ENCODE data around the gene SYCP2L. TPM values are rescaled to one million over a fixed set of nuclear protein-coding genes. Genes with fewer than 3 reads are reported as not detected.

Gene SYCP2L
- total and polyA plus RNA-seq, 10 of the 15 experiments (the other 5 are each of a cell fraction or from before 2014, with no cell fraction given): 0.03 to 0.12 (median 0.04) TPM; not detected in 7

- SMC1A ChIA-PET (ENCODE audit: uncharacterized antibody, unreplicated experiment): interaction anchor here (0.6 to 1.4 kb wide), 5 partner anchors 15 to 185 kb away, joined by 3 to 4 read pairs (median 3); partner anchors contain the start of gene MAK
- Histone ChIP-seq H3K9ac (ENCODE audit: control insufficient read depth, insufficient read depth, low read length) (no peak overlapping the region), H4K20me1 (ENCODE audit: control insufficient read depth, insufficient read depth) (no peaks in the 10 kb centered on the region), H3K4me2 (ENCODE audit: control insufficient read depth, insufficient read depth) (no peak overlapping the region), H3K9me3 (replicated peaks; ENCODE audit: control insufficient read depth, insufficient read depth, low read length) (no peaks in the 10 kb centered on the region), H3K27ac (ENCODE audit: control insufficient read depth, insufficient read depth) (no peak overlapping the region), H3K4me1 (ENCODE audit: control insufficient read depth, insufficient read depth, low read length) (peaks cover 8% of the 10 kb centered on the region), H3K36me3 (ENCODE audit: control insufficient read depth in 2 of 2, insufficient read depth in 2 of 2, low read length in 1 of 2) (no peaks in the 10 kb centered on the region), H2AFZ (ENCODE audit: control insufficient read depth, low read depth, low read length) (no peak overlapping the region), H3K79me2 (ENCODE audit: control insufficient read depth, insufficient read depth, low read length) (no peaks in the 10 kb centered on the region), H3K4me3 (no peak overlapping the region), H3K27me3 (replicated peaks in 1 of 2; ENCODE audit: control insufficient read depth in 2 of 2, insufficient read depth in 2 of 2, low read length in 1 of 2) (peaks cover 2 to 10% of the 10 kb centered on the region in 2 experiments; a peak in 3 of 4 replicates)
- no TSS peak for BruUV-seq (replicated peaks)
- RAD21 ChIA-PET (ENCODE audit: unreplicated experiment): interaction anchor here (0.8 kb wide), 1 partner anchor 46 kb away, joined by 3 read pairs; no protein-coding TSS in a partner anchor
- DNase-seq (ENCODE audit: low read depth, low spot score) (no peak), ATAC-seq (no peak), FAIRE-seq (no peak)
- POLR2A ChIA-PET: no interaction called here
- in situ Hi-C loops (cut with MboI): no loop called here
- TF ChIP-seq E2F8 (IDR thresholded peaks at IDR 0.05; ENCODE audit: low read depth, partially characterized antibody) (no peak), NBN (IDR thresholded peaks at IDR 0.05) (no peak), IKZF2 (IDR thresholded peaks at IDR 0.05) (no peak)
- intact Hi-C loops (cut with micrococcal nuclease; ENCODE audit: unreplicated experiment): no loop called here
- CTCF ChIA-PET: interaction anchor here (1.0 to 1.5 kb wide), 4 partner anchors 46 to 72 kb away, joined by 3 to 5 read pairs (median 4); no protein-coding TSS in a partner anchor
These were observed 136.2 kb downstream of the SYCP2L start for GRCh38 chr6:11023032-11023431.

Other genes starting within 250 kb of the SYCP2L start
Only the 7 nearest of the 9 such genes appear.
- 2.7 and 3.3 TPM in 2 replicates for gene C6orf52, start 192.4 kb upstream of the SYCP2L start, total RNA-seq (2014; rRNA removed)
- gene C6orf52, start 192.4 kb upstream of the SYCP2L start, total RNA-seq (2014; rRNA removed; fragmentation: Illumina TruSeq; extraction: Trizol): 2.8 and 4.1 TPM in 2 replicates
- 3.0 and 3.2 TPM in 2 replicates for gene C6orf52, start 192.4 kb upstream of the SYCP2L start, total RNA-seq (2021)
- gene C6orf52, start 192.4 kb upstream of the SYCP2L start, polyA plus RNA-seq (2011; rRNA removed): 5.5 and 6.0 TPM in 2 replicates
- 4.3 and 5.7 TPM in 2 replicates for gene C6orf52, start 192.4 kb upstream of the SYCP2L start, polyA plus RNA-seq (2014; fragmentation: Illumina TruSeq; extraction: Trizol)
- 10 to 100 TPM; 13.1 to 15.1 TPM for gene C6orf52, start 192.4 kb upstream of the SYCP2L start, polyA plus RNA-seq (2014; fragmentation: Nextera tagmentation; extraction: Ambion mirVana)
- gene C6orf52, start 192.4 kb upstream of the SYCP2L start, polyA plus RNA-seq (2014; rRNA removed): 1.7 and 2.9 TPM in 2 replicates
- gene C6orf52, start 192.4 kb upstream of the SYCP2L start, polyA plus RNA-seq (2016; fragmentation: Nextera tagmentation; extraction: Ambion mirVana): 1 to 10 TPM; 7.4 to 9.3 TPM
- 26.3 and 27.4 TPM in 2 replicates for gene PAK1IP1, start 192.1 kb upstream of the SYCP2L start, total RNA-seq (2014; rRNA removed)
- gene PAK1IP1, start 192.1 kb upstream of the SYCP2L start, total RNA-seq (2014; rRNA removed; fragmentation: Illumina TruSeq; extraction: Trizol): 43.8 and 44.1 TPM in 2 replicates
- gene PAK1IP1, start 192.1 kb upstream of the SYCP2L start, total RNA-seq (2021): 25.9 and 26.0 TPM in 2 replicates
- 36.6 and 46.4 TPM in 2 replicates for gene PAK1IP1, start 192.1 kb upstream of the SYCP2L start, polyA plus RNA-seq (2011; rRNA removed)
- 51.4 and 58.8 TPM in 2 replicates for gene PAK1IP1, start 192.1 kb upstream of the SYCP2L start, polyA plus RNA-seq (2014; fragmentation: Illumina TruSeq; extraction: Trizol)
- 10 to 100 TPM; 86.1 to 98.5 TPM for gene PAK1IP1, start 192.1 kb upstream of the SYCP2L start, polyA plus RNA-seq (2014; fragmentation: Nextera tagmentation; extraction: Ambion mirVana)
- gene PAK1IP1, start 192.1 kb upstream of the SYCP2L start, polyA plus RNA-seq (2014; rRNA removed): 23.3 and 26.2 TPM in 2 replicates
- 10 to 100 TPM; 71.0 to 73.0 TPM for gene PAK1IP1, start 192.1 kb upstream of the SYCP2L start, polyA plus RNA-seq (2016; fragmentation: Nextera tagmentation; extraction: Ambion mirVana)
- gene TMEM14C, start 164.0 kb upstream of the SYCP2L start, total RNA-seq (2014; rRNA removed): 72.9 and 80.4 TPM in 2 replicates
- gene TMEM14C, start 164.0 kb upstream of the SYCP2L start, total RNA-seq (2014; rRNA removed; fragmentation: Illumina TruSeq; extraction: Trizol): 66.0 and 71.7 TPM in 2 replicates
- 67.1 and 75.1 TPM in 2 replicates for gene TMEM14C, start 164.0 kb upstream of the SYCP2L start, total RNA-seq (2021)
- gene TMEM14C, start 164.0 kb upstream of the SYCP2L start, polyA plus RNA-seq (2011; rRNA removed): 164 and 234 TPM in 2 replicates
- 87.2 and 98.3 TPM in 2 replicates for gene TMEM14C, start 164.0 kb upstream of the SYCP2L start, polyA plus RNA-seq (2014; fragmentation: Illumina TruSeq; extraction: Trizol)
- 100 to 1,000 TPM; 169 to 224 TPM for gene TMEM14C, start 164.0 kb upstream of the SYCP2L start, polyA plus RNA-seq (2014; fragmentation: Nextera tagmentation; extraction: Ambion mirVana)
- 77.9 and 103 TPM in 2 replicates for gene TMEM14C, start 164.0 kb upstream of the SYCP2L start, polyA plus RNA-seq (2014; rRNA removed)
- gene TMEM14C, start 164.0 kb upstream of the SYCP2L start, polyA plus RNA-seq (2016; fragmentation: Nextera tagmentation; extraction: Ambion mirVana): 100 to 1,000 TPM; 199 to 207 TPM
- gene TMEM14B, start 139.2 kb upstream of the SYCP2L start, total RNA-seq (2014; rRNA removed): 88.5 and 97.1 TPM in 2 replicates
- 93.2 and 94.0 TPM in 2 replicates for gene TMEM14B, start 139.2 kb upstream of the SYCP2L start, total RNA-seq (2014; rRNA removed; fragmentation: Illumina TruSeq; extraction: Trizol)
- 80.5 and 90.0 TPM in 2 replicates for gene TMEM14B, start 139.2 kb upstream of the SYCP2L start, total RNA-seq (2021)
- gene TMEM14B, start 139.2 kb upstream of the SYCP2L start, polyA plus RNA-seq (2011; rRNA removed): 167 and 257 TPM in 2 replicates
- 95.9 and 117 TPM in 2 replicates for gene TMEM14B, start 139.2 kb upstream of the SYCP2L start, polyA plus RNA-seq (2014; fragmentation: Illumina TruSeq; extraction: Trizol)
- gene TMEM14B, start 139.2 kb upstream of the SYCP2L start, polyA plus RNA-seq (2014; fragmentation: Nextera tagmentation; extraction: Ambion mirVana): 100 to 1,000 TPM; 366 to 399 TPM
- gene TMEM14B, start 139.2 kb upstream of the SYCP2L start, polyA plus RNA-seq (2014; rRNA removed): 91.6 and 105 TPM in 2 replicates
- gene TMEM14B, start 139.2 kb upstream of the SYCP2L start, polyA plus RNA-seq (2016; fragmentation: Nextera tagmentation; extraction: Ambion mirVana): 100 to 1,000 TPM; 292 to 297 TPM
- gene MAK, start 48.5 kb upstream of the SYCP2L start, total RNA-seq (2014; rRNA removed): 0.11 TPM in 2 replicates
- 0.05 and 0.13 TPM in 2 replicates for gene MAK, start 48.5 kb upstream of the SYCP2L start, total RNA-seq (2014; rRNA removed; fragmentation: Illumina TruSeq; extraction: Trizol)
- 0.05 and 0.08 TPM in 2 replicates for gene MAK, start 48.5 kb upstream of the SYCP2L start, total RNA-seq (2021)
- gene MAK, start 48.5 kb upstream of the SYCP2L start, polyA plus RNA-seq (2011; rRNA removed): 0.03 TPM in 1 of 2 replicates, not detected in the other
- gene MAK, start 48.5 kb upstream of the SYCP2L start, polyA plus RNA-seq (2014; fragmentation: Illumina TruSeq; extraction: Trizol): 0.09 and 0.21 TPM in 2 replicates
- under 1 TPM; 0.13 to 0.32 TPM for gene MAK, start 48.5 kb upstream of the SYCP2L start, polyA plus RNA-seq (2014; fragmentation: Nextera tagmentation; extraction: Ambion mirVana)
- gene MAK, start 48.5 kb upstream of the SYCP2L start, polyA plus RNA-seq (2014; rRNA removed): 0.01 and 0.03 TPM in 2 replicates
- gene MAK, start 48.5 kb upstream of the SYCP2L start, polyA plus RNA-seq (2016; fragmentation: Nextera tagmentation; extraction: Ambion mirVana): under 1 TPM; 0.20 to 0.90 TPM
- not detected in 2 replicates for gene GCM2, start 5.0 kb upstream of the SYCP2L start, total RNA-seq (2014; rRNA removed)
- not detected in 2 replicates for gene GCM2, start 5.0 kb upstream of the SYCP2L start, total RNA-seq (2014; rRNA removed; fragmentation: Illumina TruSeq; extraction: Trizol)
- not detected in 2 replicates for gene GCM2, start 5.0 kb upstream of the SYCP2L start, total RNA-seq (2021)
- gene GCM2, start 5.0 kb upstream of the SYCP2L start, polyA plus RNA-seq (2011; rRNA removed): not detected in 2 replicates
- gene GCM2, start 5.0 kb upstream of the SYCP2L start, polyA plus RNA-seq (2014; fragmentation: Illumina TruSeq; extraction: Trizol): not detected in 2 replicates
- not detected for gene GCM2, start 5.0 kb upstream of the SYCP2L start, polyA plus RNA-seq (2014; fragmentation: Nextera tagmentation; extraction: Ambion mirVana)
- not detected in 2 replicates for gene GCM2, start 5.0 kb upstream of the SYCP2L start, polyA plus RNA-seq (2014; rRNA removed)
- gene GCM2, start 5.0 kb upstream of the SYCP2L start, polyA plus RNA-seq (2016; fragmentation: Nextera tagmentation; extraction: Ambion mirVana): not detected
- not detected in 2 replicates for gene ELOVL2, start 157.3 kb downstream of the SYCP2L start, total RNA-seq (2014; rRNA removed)
- gene ELOVL2, start 157.3 kb downstream of the SYCP2L start, total RNA-seq (2014; rRNA removed; fragmentation: Illumina TruSeq; extraction: Trizol): not detected in 2 replicates
- not detected in 2 replicates for gene ELOVL2, start 157.3 kb downstream of the SYCP2L start, total RNA-seq (2021)
- gene ELOVL2, start 157.3 kb downstream of the SYCP2L start, polyA plus RNA-seq (2011; rRNA removed): 0.03 TPM in 1 of 2 replicates, not detected in the other
- gene ELOVL2, start 157.3 kb downstream of the SYCP2L start, polyA plus RNA-seq (2014; fragmentation: Illumina TruSeq; extraction: Trizol): 0.01 TPM in 1 of 2 replicates, not detected in the other
- not detected for gene ELOVL2, start 157.3 kb downstream of the SYCP2L start, polyA plus RNA-seq (2014; fragmentation: Nextera tagmentation; extraction: Ambion mirVana)
- gene ELOVL2, start 157.3 kb downstream of the SYCP2L start, polyA plus RNA-seq (2014; rRNA removed): not detected in 2 replicates
- gene ELOVL2, start 157.3 kb downstream of the SYCP2L start, polyA plus RNA-seq (2016; fragmentation: Nextera tagmentation; extraction: Ambion mirVana): not detected

Measured in GM12878 (cell line).